ENCODE results near the gene IMPG1. TPM values are rescaled to one million over a fixed set of nuclear protein-coding genes. Genes with fewer than 3 reads are reported as not detected.
"Not testable (repeated sequence)": the region's sequence is repeated elsewhere in the genome, so short reads cannot be mapped to it uniquely, and the experiment has no call there.

The IMPG1 gene
- total RNA-seq, 4 donors from 2014 or later, result not detected

DNA sequence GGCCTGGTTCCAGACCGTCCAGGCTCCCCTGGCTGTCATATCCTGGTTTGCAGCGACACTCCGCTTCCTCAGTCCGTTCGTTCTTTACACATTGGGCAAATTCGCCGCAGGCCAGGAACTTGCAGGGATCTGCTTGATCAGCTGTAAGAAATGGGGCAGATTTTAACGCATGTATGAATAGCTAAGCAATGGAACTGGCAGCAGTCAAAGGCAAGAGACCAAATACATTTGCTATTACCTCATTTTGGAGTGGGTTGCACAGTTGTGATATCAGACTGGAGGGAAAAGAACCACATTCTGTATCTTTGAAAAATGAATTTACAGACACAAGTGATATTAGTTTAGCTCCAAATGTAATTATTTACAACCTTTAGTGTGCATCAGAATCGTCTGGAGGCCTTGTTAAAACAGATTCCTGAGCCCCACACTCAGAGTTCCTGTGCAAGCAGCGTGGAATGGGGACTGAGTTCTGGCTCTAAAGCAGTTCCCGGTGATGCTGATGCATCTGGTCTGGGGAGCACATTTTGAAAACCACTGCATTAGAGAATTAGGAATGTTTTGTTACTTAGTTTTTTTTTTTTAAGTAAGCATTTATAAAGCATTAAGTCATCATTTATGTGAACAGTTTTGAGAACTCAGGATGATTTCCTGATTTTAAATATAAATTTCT, 141.3 kb downstream of the IMPG1 start:
- ATAC-seq (ENCODE audit: low FRiP score), result no peak
- TF ChIP-seq CTCF (IDR thresholded peaks at IDR 0.05), result no peak

DNA sequence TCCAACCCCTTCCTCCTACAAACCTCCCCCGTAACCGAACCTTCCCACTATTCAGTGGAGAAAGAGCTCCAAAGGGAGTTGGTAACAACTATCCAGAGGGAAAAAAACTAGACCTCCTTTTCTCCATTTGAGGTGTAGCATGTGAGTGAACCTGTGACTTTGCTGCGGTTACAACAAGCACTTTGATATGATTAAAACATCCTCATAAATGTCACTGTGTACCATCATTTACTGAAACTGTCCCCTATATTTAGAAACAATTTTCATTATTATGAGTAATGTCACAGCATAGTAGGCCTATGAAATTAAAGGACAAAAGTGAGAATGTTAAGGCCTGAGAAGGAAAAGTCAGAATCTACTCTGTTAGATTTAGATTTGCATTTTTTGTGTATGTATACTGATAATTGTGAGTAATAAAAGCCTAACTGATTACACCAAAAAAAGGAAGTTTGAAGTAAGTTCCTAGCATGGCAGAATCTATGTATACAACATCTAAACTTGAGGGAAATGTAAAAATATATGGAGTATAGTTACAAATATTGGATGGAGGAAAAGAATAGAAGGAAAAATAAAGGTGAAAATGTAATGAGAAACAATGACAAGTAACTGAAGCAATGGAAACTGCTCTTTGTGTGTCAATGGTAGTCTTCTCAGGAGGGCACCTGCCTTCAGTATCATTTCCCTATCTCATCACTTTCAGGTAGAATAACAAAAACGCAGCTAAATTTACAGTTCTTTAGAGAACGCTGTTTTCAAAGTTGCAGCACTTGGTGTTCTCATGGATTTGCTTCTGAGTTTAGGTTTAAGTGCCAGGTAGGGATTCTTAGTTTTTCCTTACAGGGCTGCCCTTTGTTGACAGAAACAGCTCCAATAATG, 145.9 kb downstream of the IMPG1 start:
- DNase-seq (ENCODE audit: low spot score) (no peak), ATAC-seq (ENCODE audit: low FRiP score) (no peak)
- no peak for TF ChIP-seq CTCF (IDR thresholded peaks at IDR 0.05)

More for the DNA sequence above, 141.3 kb downstream of the IMPG1 start:
- DNase-seq (ENCODE audit: low spot score), result no peak

DNA sequence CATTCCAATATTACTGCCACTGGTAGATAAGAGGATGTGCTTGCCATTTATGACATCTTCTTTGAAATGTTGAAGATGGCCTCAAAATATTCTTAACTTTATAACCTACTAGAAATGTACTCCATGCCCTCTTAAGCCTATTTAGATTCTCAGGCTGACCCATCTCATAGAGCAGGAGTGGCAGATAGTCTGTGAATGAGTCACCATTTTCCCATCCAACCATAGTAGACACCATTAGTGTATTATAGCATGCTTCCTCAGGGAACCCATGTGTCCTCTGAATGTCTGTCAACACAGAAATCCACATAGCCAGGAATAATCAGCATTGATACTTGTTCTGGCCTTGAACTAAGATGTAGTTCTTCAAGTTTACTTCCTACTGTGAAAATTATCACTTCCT, 150.2 kb downstream of the IMPG1 start:
- ATAC-seq (ENCODE audit: low FRiP score), result no peak
- TF ChIP-seq CTCF (IDR thresholded peaks at IDR 0.05), result no peak
- no peak for DNase-seq (ENCODE audit: low spot score)

- DNase-seq (ENCODE audit: low spot score), result no peak
- ATAC-seq (ENCODE audit: low FRiP score), result no peak
- no peak for TF ChIP-seq CTCF (IDR thresholded peaks at IDR 0.05)
These were observed 159.4 kb downstream of the IMPG1 start for GRCh38 chr6:75913040-75913439.

GRCh38 chr6:75907444-75907843, 165.0 kb downstream of the IMPG1 start:
- no peak for ATAC-seq (ENCODE audit: low FRiP score)
- TF ChIP-seq CTCF (IDR thresholded peaks at IDR 0.05), result no peak
- DNase-seq (ENCODE audit: low spot score), result no peak

GRCh38 chr6:75906871-75907270, 165.6 kb downstream of the IMPG1 start:
- DNase-seq (ENCODE audit: low spot score) (no peak), ATAC-seq (ENCODE audit: low FRiP score) (no peak)
- TF ChIP-seq CTCF (IDR thresholded peaks at IDR 0.05), result no peak

- not testable (repeated sequence) for ATAC-seq (ENCODE audit: low FRiP score); DNase-seq (ENCODE audit: low spot score)
These were observed 167.3 kb downstream of the IMPG1 start for GRCh38 chr6:75905129-75905528.

DNA sequence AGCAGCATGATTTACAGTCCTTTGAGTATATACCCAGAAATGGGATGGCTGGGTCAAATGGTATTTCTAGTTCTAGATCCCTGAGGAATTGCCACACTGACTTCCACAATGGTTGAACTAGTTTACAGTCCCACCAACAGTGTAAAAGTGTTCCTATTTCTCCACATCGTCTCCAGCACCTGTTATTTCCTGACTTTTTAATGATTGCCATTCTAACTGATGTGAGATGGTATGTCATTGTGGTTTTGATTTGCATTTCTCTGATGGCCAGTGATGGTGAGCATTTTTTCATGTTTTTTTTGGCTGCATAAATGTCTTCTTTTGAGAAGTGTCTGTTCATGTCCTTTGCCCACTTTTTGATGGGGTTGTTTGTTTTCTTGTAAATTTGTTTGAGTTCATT, 172.2 kb downstream of the IMPG1 start:
- not testable (repeated sequence) for ATAC-seq (ENCODE audit: low FRiP score); DNase-seq (ENCODE audit: low spot score)

Measured in omental fat pad (tissue), 4 donors.